Endodermal cell (in vitro differentiated cells): Measurements from ENCODE around the gene MAPT. TPM values are rescaled to one million over a fixed set of nuclear protein-coding genes. Genes with fewer than 3 reads are reported as not detected.

Experiments
- DNase-seq: peaks from one replicate; pipeline ENCODE4 v3.0.0-alpha.2; 2017
- H3K27ac ChIP-seq: 2 replicates; pipeline ENCODE4 v1.5.1; 2013; ENCODE audit warnings: mild to moderate bottlenecking, low read depth, low read length, moderate library complexity
- H3K27me3 ChIP-seq: 2 replicates; pipeline ENCODE4 v1.6.1; 2013; ENCODE audit warnings: mild to moderate bottlenecking, low read length, moderate library complexity; ENCODE audit not compliant: insufficient read depth, control insufficient read depth, poor library complexity, severe bottlenecking
- H3K36me3 ChIP-seq: 2 replicates; pipeline ENCODE4 v1.7.0; 2013; ENCODE audit warnings: mild to moderate bottlenecking, low read length, moderate library complexity; ENCODE audit not compliant: control insufficient read depth, insufficient read depth
- H3K4me1 ChIP-seq: one replicate; pipeline ENCODE4 v1.7.0; 2013; ENCODE audit warnings: low read length; ENCODE audit not compliant: control insufficient read depth, insufficient read depth
- H3K4me3 ChIP-seq: 2 replicates; pipeline ENCODE4 v1.5.1; 2013; ENCODE audit warnings: mild to moderate bottlenecking, low read length, moderate library complexity
- H3K9ac ChIP-seq: 2 replicates; pipeline ENCODE4 v1.6.1; 2013; ENCODE audit warnings: mild to moderate bottlenecking, low read length, moderate library complexity; ENCODE audit not compliant: poor library complexity, severe bottlenecking; ENCODE audit errors: extremely low read depth
- H3K9me3 ChIP-seq: 2 replicates; pipeline ENCODE4 v1.6.1; 2013; ENCODE audit warnings: mild to moderate bottlenecking, low read length, moderate library complexity; ENCODE audit not compliant: control insufficient read depth
- H3K27ac Mint-ChIP-seq: 2 replicates; pipeline ENCODE4 v1.8.0; 2020; ENCODE audit warnings: mixed read lengths
- H3K27me3 Mint-ChIP-seq: 2 replicates; pipeline ENCODE4 v1.8.0; 2021; ENCODE audit warnings: mild to moderate bottlenecking, mixed read lengths; ENCODE audit not compliant: insufficient read depth
- H3K36me3 Mint-ChIP-seq: 2 replicates; pipeline ENCODE4 v1.8.0; 2020; ENCODE audit warnings: low read depth, mixed read lengths
- H3K4me1 Mint-ChIP-seq: 2 replicates; pipeline ENCODE4 v1.8.0; 2020; ENCODE audit warnings: mixed read lengths
- H3K4me3 Mint-ChIP-seq: 2 replicates; pipeline ENCODE4 v1.8.0; 2020; ENCODE audit warnings: mild to moderate bottlenecking, moderate library complexity, mixed read lengths
- H3K9me3 Mint-ChIP-seq: 2 replicates; pipeline ENCODE4 v1.8.0; 2020; ENCODE audit warnings: mild to moderate bottlenecking, mixed read lengths
- CTCF ChIP-seq: fragments of 200-600 bp; sonication (generic); conservative IDR thresholded peaks from 2 replicates; pipeline ENCODE4 v1.5.0; 2021; ENCODE audit warnings: antibody characterized with exemption, mild to moderate bottlenecking
- WGBS, 2 experiments: methylation state at CpG; one replicate each; pipeline versions ENCODE4 v1.1.5 to v1.1.7; 2013; ENCODE audit warnings: missing lambda C conversion rate in 2 of 2, mixed read lengths in 1 of 2; ENCODE audit not compliant: insufficient coverage in 1 of 2, insufficient read length in 1 of 2; 5-methylcytosine and 5-hydroxymethylcytosine counted together
- total RNA-seq, 2 donors: library from RNA; stranded (reverse); fragmentation: NEBNext Ultra II Directional in 1 of 2; extraction: Animal tissue kit (Norgen Biotek cat#: 25700) in 1 of 2; gene quantifications; 2 replicates in 1 of 2; 3 replicates in 1 of 2; pipeline ENCODE4 v1.2.1, GENCODE V29; 2021

MAPT gene
- total RNA-seq, 2 donors from 2014 or later, result 0.69 to 0.73 TPM

- DNase-seq, result peak; percentile 80
- Mint-ChIP-seq H3K36me3 (no peaks in the 10 kb centered on the region), H3K27ac (no peak overlapping the region), H3K4me1 (no peaks in the 10 kb centered on the region), H3K4me3 (no peak overlapping the region), H3K9me3 (peaks cover 2% of the 10 kb centered on the region), H3K27me3 (no peaks in the 10 kb centered on the region)
- no peaks in the 10 kb centered on the region for H3K27me3 ChIP-seq
- no peak overlapping the region for H3K9ac ChIP-seq
- no peaks in the 10 kb centered on the region for H3K36me3 ChIP-seq
- no peak overlapping the region for H3K4me3 ChIP-seq
- no peaks in the 10 kb centered on the region for H3K9me3 ChIP-seq
- TF ChIP-seq CTCF, result peak; percentile 47
- no peak overlapping the region for H3K27ac ChIP-seq
- WGBS, 2 experiments, result 85 to 90% methylated on average over 11 to 16 of the region's 16 CpGs
- H3K4me1 ChIP-seq, result no peaks in the 10 kb centered on the region
Measured at GRCh38 chr17:46010597-46011186, 116.3 kb downstream of the MAPT start.

- DNase-seq, result peak; percentile 60
- H3K9me3 ChIP-seq, result no peaks in the 10 kb centered on the region
- WGBS, 2 experiments, result 93 to 94% methylated on average over 22 to 28 of the region's 28 CpGs
Measured at GRCh38 chr17:46011711-46012505, 117.6 kb downstream of the MAPT start.

GRCh38 chr17:46012506-46013079 is 118.2 kb downstream of the MAPT start:
- Histone ChIP-seq H3K9me3 (no peaks in the 10 kb centered on the region), H3K36me3 (no peaks in the 10 kb centered on the region), H3K4me1 (no peaks in the 10 kb centered on the region), H3K9ac (no peak overlapping the region), H3K27ac (no peak overlapping the region), H3K27me3 (no peaks in the 10 kb centered on the region), H3K4me3 (no peak overlapping the region)
- no peak for DNase-seq
- H3K9me3 Mint-ChIP-seq, result no peaks in the 10 kb centered on the region
- no peak overlapping the region for H3K27ac Mint-ChIP-seq
- no peak overlapping the region for H3K4me3 Mint-ChIP-seq
- no peaks in the 10 kb centered on the region for H3K27me3 Mint-ChIP-seq
- no peak for TF ChIP-seq CTCF
- H3K4me1 Mint-ChIP-seq, result no peaks in the 10 kb centered on the region
- no peaks in the 10 kb centered on the region for H3K36me3 Mint-ChIP-seq
- 89 to 100% methylated on average over 5 to 11 of the region's 11 CpGs for WGBS, 2 experiments

More at GRCh38 chr17:46011711-46012505, 117.6 kb downstream of the MAPT start:
- H3K4me1 Mint-ChIP-seq, result no peaks in the 10 kb centered on the region
- no peak overlapping the region for H3K9ac ChIP-seq
- no peaks in the 10 kb centered on the region for H3K27me3 Mint-ChIP-seq
- H3K27ac Mint-ChIP-seq, result no peak overlapping the region
- no peak overlapping the region for H3K27ac ChIP-seq
- H3K4me3 ChIP-seq, result no peak overlapping the region
- H3K36me3 Mint-ChIP-seq, result no peaks in the 10 kb centered on the region
- H3K36me3 ChIP-seq, result no peaks in the 10 kb centered on the region
- no peak overlapping the region for H3K4me3 Mint-ChIP-seq
- H3K4me1 ChIP-seq, result no peaks in the 10 kb centered on the region
- H3K27me3 ChIP-seq, result no peaks in the 10 kb centered on the region
- no peak for TF ChIP-seq CTCF
- no peaks in the 10 kb centered on the region for H3K9me3 Mint-ChIP-seq
